HG02884 (cell line): ENCODE data around the gene CAMTA1.
"Not testable (repeated sequence)": the region's sequence is repeated elsewhere in the genome, so short reads cannot be mapped to it uniquely, and the experiment has no call there.

Experiments used
- ATAC-seq: cut with Tn5 transposase; IDR thresholded peaks from one replicate; pipeline ENCODE4 v1.9.1; 2021; ENCODE audit warnings: mild to moderate bottlenecking, moderate library complexity; ENCODE audit not compliant: unreplicated experiment

Gene CAMTA1

GRCh38 chr1:7121622-7121988 is 336.4 kb downstream of the CAMTA1 start:
- ATAC-seq = no peak

GRCh38 chr1:7127322-7128075 is 342.2 kb downstream of the CAMTA1 start:
- no peak for ATAC-seq

GRCh38 chr1:7128293-7128692 is 343.0 kb downstream of the CAMTA1 start:
- ATAC-seq = no peak

GRCh38 chr1:7130127-7130526 is 344.9 kb downstream of the CAMTA1 start:
- no peak for ATAC-seq

GRCh38 chr1:7135493-7135892 is 350.2 kb downstream of the CAMTA1 start:
- no peak for ATAC-seq

- no peak for ATAC-seq
These were observed 351.1 kb downstream of the CAMTA1 start for GRCh38 chr1:7136166-7136953.

GRCh38 chr1:7140251-7140650 is 355.0 kb downstream of the CAMTA1 start:
- ATAC-seq = no peak

GRCh38 chr1:7145947-7146346 is 360.7 kb downstream of the CAMTA1 start:
- ATAC-seq = no peak

GRCh38 chr1:7146710-7147109 is 361.5 kb downstream of the CAMTA1 start:
- ATAC-seq = no peak

- not testable (repeated sequence) for ATAC-seq
These were observed 362.5 kb downstream of the CAMTA1 start for GRCh38 chr1:7147581-7148282.

- no peak for ATAC-seq
These were observed 364.0 kb downstream of the CAMTA1 start for GRCh38 chr1:7149080-7149838.

- no peak for ATAC-seq
These were observed 365.5 kb downstream of the CAMTA1 start for GRCh38 chr1:7150724-7151280.

GRCh38 chr1:7151978-7152377 is 366.7 kb downstream of the CAMTA1 start:
- ATAC-seq = no peak

GRCh38 chr1:7152655-7153054 is 367.4 kb downstream of the CAMTA1 start:
- no peak for ATAC-seq

GRCh38 chr1:7153464-7153863 is 368.2 kb downstream of the CAMTA1 start:
- no peak for ATAC-seq

GRCh38 chr1:7159116-7159781 is 374.0 kb downstream of the CAMTA1 start:
- ATAC-seq = no peak

GRCh38 chr1:7168554-7168953 is 383.3 kb downstream of the CAMTA1 start:
- not testable (repeated sequence) for ATAC-seq

- ATAC-seq = no peak
These were observed 385.9 kb downstream of the CAMTA1 start for GRCh38 chr1:7171168-7171567.

- ATAC-seq = no peak
These were observed 386.3 kb downstream of the CAMTA1 start for GRCh38 chr1:7171574-7171973.

- no peak for ATAC-seq
These were observed 387.6 kb downstream of the CAMTA1 start for GRCh38 chr1:7172804-7173203.
